KMS-11 (cell line): ENCODE measurements around the gene TEX28.
"Not testable (repeated sequence)": the region's sequence is repeated elsewhere in the genome, so short reads cannot be mapped to it uniquely, and the experiment has no call there.

ENCODE experiments used
- H2AFZ ChIP-seq: fragments of 200-600 bp; sonication (generic); 2 replicates; pipeline ENCODE4 v1.6.1; 2016; ENCODE audit warnings: antibody characterized with exemption, mixed run types, low read depth
- H3K27ac ChIP-seq: fragments of 200-600 bp; sonication (generic); 2 replicates; pipeline ENCODE4 v1.6.1; 2016; ENCODE audit warnings: mild to moderate bottlenecking, mixed run types
- H3K27me3 ChIP-seq: fragments of 200-600 bp; sonication (generic); 2 replicates; pipeline ENCODE4 v1.6.1; 2017; ENCODE audit warnings: mild to moderate bottlenecking, low read depth, mixed run types, moderate library complexity; ENCODE audit not compliant: insufficient read depth
- H3K36me3 ChIP-seq: fragments of 200-600 bp; sonication (generic); 2 replicates; pipeline ENCODE4 v1.6.1; 2017; ENCODE audit warnings: mild to moderate bottlenecking, mixed run types; ENCODE audit not compliant: insufficient read depth
- H3K4me1 ChIP-seq: fragments of 200-600 bp; sonication (generic); 2 replicates; pipeline ENCODE4 v1.6.1; 2016; ENCODE audit warnings: mild to moderate bottlenecking, low read depth, mixed run types; ENCODE audit not compliant: poor library complexity, severe bottlenecking
- H3K4me2 ChIP-seq: fragments of 200-600 bp; sonication (generic); 2 replicates; pipeline ENCODE4 v1.7.0; 2016; ENCODE audit warnings: mild to moderate bottlenecking, mixed run types
- H3K4me3 ChIP-seq: fragments of 200-600 bp; sonication (generic); IDR thresholded peaks from 2 replicates; pipeline ENCODE4 v1.6.1; 2017; ENCODE audit warnings: low read depth, low read length, mixed read lengths; ENCODE audit not compliant: insufficient read depth
- H3K79me2 ChIP-seq: fragments of 200-600 bp; sonication (generic); 2 replicates; pipeline ENCODE4 v1.6.1; 2016; ENCODE audit warnings: low read depth, mixed run types; ENCODE audit not compliant: insufficient read depth
- H3K9ac ChIP-seq: fragments of 200-600 bp; sonication (generic); 2 replicates; pipeline ENCODE4 v1.6.1; 2016; ENCODE audit warnings: mild to moderate bottlenecking, mixed run types
- H4K20me1 ChIP-seq: fragments of 200-600 bp; sonication (generic); 2 replicates; pipeline ENCODE4 v1.6.1; 2016; ENCODE audit warnings: mild to moderate bottlenecking, mixed run types; ENCODE audit not compliant: insufficient read depth

Gene TEX28

DNA sequence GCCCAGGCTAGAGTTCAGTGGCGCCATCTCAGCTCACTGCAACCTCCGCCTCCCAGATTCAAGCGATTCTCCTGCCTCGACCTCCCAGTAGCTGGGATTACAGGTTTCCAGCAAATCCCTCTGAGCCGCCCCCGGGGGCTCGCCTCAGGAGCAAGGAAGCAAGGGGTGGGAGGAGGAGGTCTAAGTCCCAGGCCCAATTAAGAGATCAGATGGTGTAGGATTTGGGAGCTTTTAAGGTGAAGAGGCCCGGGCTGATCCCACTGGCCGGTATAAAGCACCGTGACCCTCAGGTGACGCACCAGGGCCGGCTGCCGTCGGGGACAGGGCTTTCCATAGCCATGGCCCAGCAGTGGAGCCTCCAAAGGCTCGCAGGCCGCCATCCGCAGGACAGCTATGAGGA lies 37.6 kb downstream of the TEX28 start, which contains the start of gene OPN1MW3:
Gene OPN1MW3, plus strand, starts transcription at position 301 of the 400 bp plus-strand sequence. Its CDS starts 38 bp downstream, at position 339.
- H3K27me3 ChIP-seq, H3K4me3 ChIP-seq, H3K36me3 ChIP-seq, H3K4me2 ChIP-seq, H3K27ac ChIP-seq, H3K9ac ChIP-seq, H3K4me1 ChIP-seq, H2AFZ ChIP-seq, H4K20me1 ChIP-seq, H3K79me2 ChIP-seq: not testable (repeated sequence)

DNA sequence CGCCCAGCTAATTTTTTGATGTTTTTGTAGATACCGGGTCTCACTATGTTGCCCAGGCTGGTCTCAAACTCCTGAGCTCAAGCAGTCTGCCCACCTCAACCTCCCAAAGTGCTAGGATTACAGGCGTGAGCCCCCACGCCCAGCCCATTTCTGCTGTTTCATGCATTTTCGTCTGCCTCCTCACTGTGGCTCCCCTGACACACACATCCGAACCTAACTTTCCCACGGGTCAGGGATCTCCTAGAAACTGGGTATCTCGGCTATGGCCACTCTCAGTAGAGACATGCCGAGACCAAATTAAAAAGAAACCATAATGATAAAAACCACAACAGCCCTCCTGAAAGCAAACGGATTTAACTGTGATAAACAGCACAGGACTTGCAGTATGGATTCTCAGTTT lies 46.8 kb downstream of the TEX28 start:
- not testable (repeated sequence) for H3K36me3 ChIP-seq, H3K79me2 ChIP-seq, H3K4me3 ChIP-seq, H3K4me2 ChIP-seq, H4K20me1 ChIP-seq, H3K4me1 ChIP-seq, H3K9ac ChIP-seq, H3K27me3 ChIP-seq, H3K27ac ChIP-seq, H2AFZ ChIP-seq

DNA sequence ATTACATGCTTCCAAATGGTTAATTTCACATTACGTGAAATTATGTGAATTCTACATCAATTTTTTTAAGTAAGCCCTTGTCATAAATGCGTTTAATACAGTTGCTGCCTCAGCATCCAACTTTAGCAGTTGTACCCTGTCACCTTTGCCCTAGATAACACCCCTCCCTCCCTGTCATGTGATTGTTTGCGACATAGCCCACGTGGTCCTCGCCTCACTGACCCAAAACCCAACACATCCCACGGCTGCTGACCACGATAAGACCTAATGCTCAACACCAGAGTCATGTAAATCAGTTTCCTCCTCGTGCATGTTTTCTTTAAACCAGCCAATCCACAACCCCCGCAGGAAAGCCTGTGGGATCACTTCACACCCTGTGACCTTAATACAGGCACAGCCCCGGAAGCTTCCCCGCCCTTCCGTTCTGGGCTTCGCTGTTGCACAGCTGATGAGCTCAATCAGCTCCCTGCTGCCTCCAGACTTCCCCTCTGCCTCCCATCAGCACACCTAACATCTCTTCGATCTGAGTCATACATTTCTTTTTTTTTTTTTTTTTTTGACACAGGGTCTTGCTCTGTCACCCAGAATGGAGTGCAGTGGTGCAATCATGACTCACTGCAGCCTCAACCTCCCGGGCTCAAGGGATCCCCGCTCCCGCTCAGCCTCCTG lies 47.4 kb downstream of the TEX28 start:
- not testable (repeated sequence) for H3K4me3 ChIP-seq, H3K36me3 ChIP-seq, H2AFZ ChIP-seq

DNA sequence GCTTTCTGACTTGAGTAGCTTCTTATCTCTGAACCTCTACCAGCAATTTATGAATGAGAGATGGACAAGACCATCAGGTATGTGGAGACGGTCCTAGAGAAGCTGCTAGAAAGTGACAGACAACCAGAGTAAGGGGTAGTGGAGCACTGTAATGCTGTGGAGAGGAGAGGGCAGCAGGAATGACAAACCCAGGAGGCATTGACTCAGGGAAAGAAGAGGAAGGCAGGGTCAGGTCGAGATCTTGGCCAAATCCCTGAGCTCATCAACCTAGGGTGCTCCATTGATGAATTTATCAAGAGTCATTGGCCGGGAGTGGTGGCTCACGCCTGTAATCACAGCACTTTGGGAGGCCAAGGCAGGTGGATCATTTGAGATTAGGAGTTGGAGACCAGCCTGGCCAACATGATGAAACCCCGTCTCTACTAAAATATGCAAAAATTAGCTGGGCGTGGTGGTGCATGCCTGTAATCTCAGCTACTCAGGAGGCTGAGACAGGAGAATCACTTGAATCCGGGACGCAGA lies 54.9 kb downstream of the TEX28 start:
- not testable (repeated sequence) for H3K4me2 ChIP-seq, H3K9ac ChIP-seq, H4K20me1 ChIP-seq, H3K27ac ChIP-seq, H3K4me1 ChIP-seq, H3K36me3 ChIP-seq, H3K4me3 ChIP-seq, H2AFZ ChIP-seq, H3K79me2 ChIP-seq, H3K27me3 ChIP-seq

More for the DNA sequence above, 47.4 kb downstream of the TEX28 start:
- H3K79me2 ChIP-seq, H3K27ac ChIP-seq, H3K4me2 ChIP-seq, H3K9ac ChIP-seq, H3K4me1 ChIP-seq, H4K20me1 ChIP-seq, H3K27me3 ChIP-seq: not testable (repeated sequence)

DNA sequence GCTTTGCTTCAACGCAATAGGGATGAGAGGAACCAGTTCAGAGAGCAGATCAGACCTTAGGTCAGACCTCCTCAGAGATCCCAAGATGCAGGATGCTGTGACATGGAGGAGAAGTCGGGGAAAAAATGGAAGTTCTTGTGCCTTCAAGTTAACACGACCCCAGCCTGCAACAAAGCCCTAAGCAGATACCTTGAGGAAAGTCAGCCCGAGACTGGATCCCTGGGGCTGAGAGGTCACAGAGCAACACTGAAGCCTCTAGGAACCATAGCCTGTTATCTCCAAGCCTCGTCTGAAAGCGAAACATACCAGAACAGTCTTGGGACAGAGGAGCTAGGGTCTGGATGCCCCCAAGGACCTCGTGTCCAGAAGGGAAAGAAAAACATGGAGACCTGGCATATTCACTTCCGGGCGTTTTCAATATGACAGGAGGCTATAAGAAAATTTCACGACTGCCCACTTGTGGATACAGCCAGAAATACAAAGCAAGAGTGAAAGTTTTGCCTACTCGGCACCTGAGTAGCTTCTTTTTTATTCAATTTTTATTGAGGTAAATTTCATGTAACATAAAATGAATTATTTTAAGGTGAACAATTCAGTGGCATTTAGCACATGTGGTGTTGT lies 55.9 kb downstream of the TEX28 start:
- H3K36me3 ChIP-seq, H3K9ac ChIP-seq, H4K20me1 ChIP-seq, H3K27ac ChIP-seq, H2AFZ ChIP-seq, H3K27me3 ChIP-seq, H3K79me2 ChIP-seq, H3K4me2 ChIP-seq, H3K4me3 ChIP-seq, H3K4me1 ChIP-seq: not testable (repeated sequence)

DNA sequence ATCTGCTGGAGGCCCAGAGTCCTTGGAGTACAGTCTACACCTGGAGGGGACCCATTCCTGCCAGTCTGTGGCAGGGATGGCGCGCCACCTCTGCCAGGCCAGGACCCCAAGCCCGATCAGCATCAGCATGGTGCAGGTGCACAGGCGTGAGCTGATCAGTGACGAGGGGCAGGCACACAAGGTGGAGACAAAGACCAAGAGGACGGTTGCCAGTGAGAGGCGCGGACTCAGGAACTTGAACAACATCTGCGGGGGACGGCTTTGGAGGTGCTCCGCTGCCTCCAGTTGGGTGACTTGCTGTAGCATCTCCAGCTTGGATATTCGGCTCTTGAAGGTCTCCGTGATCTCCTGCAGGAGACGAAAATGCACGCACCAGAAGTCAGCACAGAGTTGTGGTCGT lies 61.3 kb downstream of the TEX28 start:
- H4K20me1 ChIP-seq, H3K79me2 ChIP-seq, H3K27ac ChIP-seq, H3K9ac ChIP-seq, H3K36me3 ChIP-seq, H2AFZ ChIP-seq, H3K4me3 ChIP-seq, H3K27me3 ChIP-seq, H3K4me1 ChIP-seq, H3K4me2 ChIP-seq: not testable (repeated sequence)

DNA sequence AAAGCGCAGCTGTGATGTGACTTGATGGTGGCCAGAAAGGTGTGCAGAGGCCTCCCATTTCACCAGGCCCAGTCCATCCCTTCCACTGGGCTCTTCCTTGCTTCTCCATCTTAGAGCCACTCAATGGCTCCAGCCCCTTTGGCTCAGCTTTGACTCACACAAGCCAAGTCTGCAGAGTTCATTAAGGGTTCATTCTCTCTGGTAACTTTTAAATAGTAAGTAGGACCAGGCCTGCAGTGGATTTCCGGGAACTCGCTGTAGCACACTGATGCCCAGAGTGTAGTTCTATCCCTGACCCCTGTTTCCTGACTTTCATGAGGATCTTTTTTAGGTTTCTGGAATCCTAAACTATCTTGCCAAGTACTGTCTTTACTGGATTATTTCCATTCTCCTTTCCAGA lies 63.5 kb downstream of the TEX28 start:
- H3K4me3 ChIP-seq, H3K36me3 ChIP-seq, H2AFZ ChIP-seq, H3K79me2 ChIP-seq, H4K20me1 ChIP-seq, H3K4me1 ChIP-seq, H3K27ac ChIP-seq, H3K4me2 ChIP-seq, H3K9ac ChIP-seq, H3K27me3 ChIP-seq: not testable (repeated sequence)

DNA sequence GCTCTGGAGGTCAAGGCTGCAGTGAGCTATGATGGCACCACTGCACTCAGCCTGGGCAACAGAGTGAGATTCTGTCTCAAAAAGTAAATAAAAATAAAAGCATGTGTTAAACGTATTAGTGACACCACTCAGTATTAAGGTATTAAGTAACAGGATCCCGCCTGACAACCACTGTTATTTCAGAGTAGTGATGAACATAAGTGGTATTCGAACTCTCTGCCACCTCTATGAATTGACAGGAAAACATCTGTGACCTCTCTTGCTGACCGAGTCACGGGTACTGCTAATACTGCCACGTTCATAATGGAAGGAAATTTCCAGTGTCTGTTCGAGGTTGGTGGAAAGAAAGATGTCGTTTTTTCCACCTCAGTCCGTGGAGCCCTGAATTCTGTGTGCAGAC lies 68.2 kb downstream of the TEX28 start:
- H3K27ac ChIP-seq, H3K4me2 ChIP-seq, H4K20me1 ChIP-seq, H3K9ac ChIP-seq, H3K79me2 ChIP-seq, H3K36me3 ChIP-seq, H3K4me1 ChIP-seq, H3K4me3 ChIP-seq, H3K27me3 ChIP-seq, H2AFZ ChIP-seq: not testable (repeated sequence)

DNA sequence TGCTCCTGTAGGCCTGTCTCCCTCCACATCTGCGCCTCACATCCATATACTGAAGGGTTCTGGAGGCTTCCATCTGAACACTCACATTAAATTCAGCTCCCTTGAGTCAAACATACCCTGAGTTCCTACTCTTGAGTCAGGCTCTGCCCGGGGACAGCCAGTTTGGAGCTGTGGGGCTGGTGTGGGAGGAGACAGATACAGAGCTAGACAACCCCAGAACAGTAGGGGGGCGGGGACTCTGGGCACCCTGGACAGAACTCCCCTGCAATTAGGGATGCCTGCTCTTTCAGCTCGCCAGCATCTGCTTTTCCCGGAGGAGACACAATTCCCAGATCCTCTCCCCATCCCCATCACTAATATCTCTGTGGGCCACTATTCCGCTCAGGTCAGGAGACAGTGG lies 69.6 kb downstream of the TEX28 start:
- not testable (repeated sequence) for H3K79me2 ChIP-seq, H3K4me2 ChIP-seq, H3K27me3 ChIP-seq, H3K4me1 ChIP-seq, H3K9ac ChIP-seq, H4K20me1 ChIP-seq, H3K4me3 ChIP-seq, H2AFZ ChIP-seq, H3K36me3 ChIP-seq, H3K27ac ChIP-seq
